Transverse colon (tissue), 4 donors: ENCODE results near the gene TNNC2. TPM values are rescaled to one million over a fixed set of nuclear protein-coding genes. Genes with fewer than 3 reads are reported as not detected.

Experiments used
- DNase-seq: peaks from one replicate; pipeline ENCODE4 v3.0.0-alpha.2; 2019
- H3K27ac ChIP-seq, 4 donors: fragments of 200-600 bp; sonication (generic); 2 replicates each; pipeline ENCODE4 v1.5.1; 2016 to 2018; ENCODE audit warnings: inconsistent platforms in 4 of 4
- H3K27me3 ChIP-seq: fragments of 200-600 bp; sonication (generic); 2 replicates; pipeline ENCODE4 v1.5.1; 2017; ENCODE audit warnings: inconsistent platforms
- H3K36me3 ChIP-seq, 4 donors: fragments of 200-600 bp; sonication (generic); 2 replicates each; pipeline ENCODE4 v1.5.1; 2017 to 2019; ENCODE audit warnings: inconsistent platforms in 4 of 4
- H3K4me1 ChIP-seq, 4 donors: fragments of 200-600 bp; sonication (generic); 2 replicates each; pipeline ENCODE4 v1.5.1; 2017 to 2020; ENCODE audit warnings: inconsistent platforms in 4 of 4
- H3K4me3 ChIP-seq, 4 donors: fragments of 200-600 bp; sonication (generic); 1 replicate in 1 of 4; 2 replicates in 3 of 4; pipeline versions ENCODE4 v1.5.1 to v1.6.1; 2017 to 2019; ENCODE audit warnings: inconsistent platforms in 4 of 4
- H3K9me3 ChIP-seq, 2 donors: fragments of 200-600 bp; sonication (generic); 2 replicates each; pipeline ENCODE4 v1.5.1; 2017 to 2019; ENCODE audit warnings: inconsistent platforms in 2 of 2
- EP300 ChIP-seq: sonication (generic); formaldehyde crosslinking; IDR thresholded peaks from one replicate; pipeline ENCODE4 v1.6.1; 2017; ENCODE audit warnings: antibody characterized with exemption, low read depth
- POLR2A ChIP-seq: fragments of 450-650 bp; IDR thresholded peaks from one replicate; pipeline ENCODE4 v1.6.1; 2016; ENCODE audit warnings: antibody characterized with exemption, mild to moderate bottlenecking, moderate library complexity
- POLR2AphosphoS5 ChIP-seq, 3 donors: sonication (generic); formaldehyde crosslinking; IDR thresholded peaks; one replicate each; pipeline ENCODE4 v1.6.1; 2016; ENCODE audit warnings: antibody characterized with exemption in 3 of 3
- WGBS, 2 donors: methylation state at CpG; one replicate each; pipeline ENCODE4 v1.1.5; 2018; ENCODE audit warnings: low coverage in 1 of 2; 5-methylcytosine and 5-hydroxymethylcytosine counted together
- in situ Hi-C, 4 donors: fragments of 200-750 bp; cut with MboI; loops; one replicate each; pipeline versions ENCODE4 v1.15.0 to v1.15.1; 2017; ENCODE audit warnings: low sequenced_read_pairs in 3 of 4, low pct_ligation_motif_present in 1 of 4, low pct_unique_long_range_greater_than_20kb in 1 of 4
- intact Hi-C: fragments of 100-400 bp; cut with DNase I; formaldehyde crosslinking; loops from one replicate; pipeline ENCODE4 v1.15.1; 2023; ENCODE audit warnings: low total_unique reads
- total RNA-seq, 4 donors: library from RNA; depleted of rRNA; stranded (reverse); fragments of >200 nt; gene quantifications; one replicate each; pipeline ENCODE4 v1.1.0, GENCODE V29; 2016
- TF ChIP-seq, protein P1 (sequence below), 5 experiments: fragments of 200-600 bp in 3 of 5; fragments of 450-650 bp in 2 of 5; sonication (generic) in 3 of 5; IDR thresholded peaks; 1 replicate in 2 of 5; 2 replicates in 3 of 5; pipeline ENCODE4 v1.5.1; 2016 to 2017; ENCODE audit warnings: antibody characterized with exemption in 5 of 5, inconsistent platforms in 3 of 5, mild to moderate bottlenecking in 2 of 5, moderate library complexity in 1 of 5

The TNNC2 gene
- total RNA-seq, 4 donors from 2014 or later, result 3.5 to 36.3 (median 4.6) TPM; not detected in 1

DNA sequence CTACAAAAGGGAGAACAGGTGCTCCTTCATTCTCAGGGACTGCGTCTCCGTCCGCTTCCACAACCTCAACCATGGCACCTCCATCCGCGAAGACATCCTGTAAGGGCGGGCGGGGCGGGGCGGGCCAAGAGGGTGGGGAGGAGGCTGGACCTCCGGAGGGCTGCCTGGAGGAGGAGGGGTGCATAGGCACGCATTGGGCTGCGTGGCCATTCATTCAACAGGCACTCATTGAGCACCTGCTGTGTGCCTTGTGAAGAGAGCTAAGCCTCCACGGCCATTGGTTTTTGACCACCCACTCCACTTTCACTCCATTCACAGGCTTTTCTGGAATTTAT, 30.7 kb upstream of the TNNC2 start:
- Histone ChIP-seq H3K27me3 (no peaks in the 10 kb centered on the region), H3K4me1 (peaks cover 13 to 68% (median 36%) of the 10 kb centered on the region in 4 donors), H3K9me3 (no peaks in the 10 kb centered on the region), H3K4me3 (peak overlapping the region; percentile 55 to 95 (median 82)), H3K27ac (peak overlapping the region; percentile 84 to 92 (median 89)), H3K36me3 (peaks cover 0 to 7% (median 0%) of the 10 kb centered on the region in 4 donors)
- no peak for DNase-seq
- in situ Hi-C loops (no loop called here), intact Hi-C loops (no loop called here)
- 7 to 50% methylated on average over 1 to 10 of the region's 13 CpGs for WGBS, 2 donors
- TF ChIP-seq POLR2AphosphoS5 (IDR thresholded peaks at IDR 0.05) (no peak), EP300 (no peak), POLR2A (no peak)
- TF ChIP-seq, protein P1, sequence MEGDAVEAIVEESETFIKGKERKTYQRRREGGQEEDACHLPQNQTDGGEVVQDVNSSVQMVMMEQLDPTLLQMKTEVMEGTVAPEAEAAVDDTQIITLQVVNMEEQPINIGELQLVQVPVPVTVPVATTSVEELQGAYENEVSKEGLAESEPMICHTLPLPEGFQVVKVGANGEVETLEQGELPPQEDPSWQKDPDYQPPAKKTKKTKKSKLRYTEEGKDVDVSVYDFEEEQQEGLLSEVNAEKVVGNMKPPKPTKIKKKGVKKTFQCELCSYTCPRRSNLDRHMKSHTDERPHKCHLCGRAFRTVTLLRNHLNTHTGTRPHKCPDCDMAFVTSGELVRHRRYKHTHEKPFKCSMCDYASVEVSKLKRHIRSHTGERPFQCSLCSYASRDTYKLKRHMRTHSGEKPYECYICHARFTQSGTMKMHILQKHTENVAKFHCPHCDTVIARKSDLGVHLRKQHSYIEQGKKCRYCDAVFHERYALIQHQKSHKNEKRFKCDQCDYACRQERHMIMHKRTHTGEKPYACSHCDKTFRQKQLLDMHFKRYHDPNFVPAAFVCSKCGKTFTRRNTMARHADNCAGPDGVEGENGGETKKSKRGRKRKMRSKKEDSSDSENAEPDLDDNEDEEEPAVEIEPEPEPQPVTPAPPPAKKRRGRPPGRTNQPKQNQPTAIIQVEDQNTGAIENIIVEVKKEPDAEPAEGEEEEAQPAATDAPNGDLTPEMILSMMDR (IDR thresholded peaks at IDR 0.05), result no peak

DNA sequence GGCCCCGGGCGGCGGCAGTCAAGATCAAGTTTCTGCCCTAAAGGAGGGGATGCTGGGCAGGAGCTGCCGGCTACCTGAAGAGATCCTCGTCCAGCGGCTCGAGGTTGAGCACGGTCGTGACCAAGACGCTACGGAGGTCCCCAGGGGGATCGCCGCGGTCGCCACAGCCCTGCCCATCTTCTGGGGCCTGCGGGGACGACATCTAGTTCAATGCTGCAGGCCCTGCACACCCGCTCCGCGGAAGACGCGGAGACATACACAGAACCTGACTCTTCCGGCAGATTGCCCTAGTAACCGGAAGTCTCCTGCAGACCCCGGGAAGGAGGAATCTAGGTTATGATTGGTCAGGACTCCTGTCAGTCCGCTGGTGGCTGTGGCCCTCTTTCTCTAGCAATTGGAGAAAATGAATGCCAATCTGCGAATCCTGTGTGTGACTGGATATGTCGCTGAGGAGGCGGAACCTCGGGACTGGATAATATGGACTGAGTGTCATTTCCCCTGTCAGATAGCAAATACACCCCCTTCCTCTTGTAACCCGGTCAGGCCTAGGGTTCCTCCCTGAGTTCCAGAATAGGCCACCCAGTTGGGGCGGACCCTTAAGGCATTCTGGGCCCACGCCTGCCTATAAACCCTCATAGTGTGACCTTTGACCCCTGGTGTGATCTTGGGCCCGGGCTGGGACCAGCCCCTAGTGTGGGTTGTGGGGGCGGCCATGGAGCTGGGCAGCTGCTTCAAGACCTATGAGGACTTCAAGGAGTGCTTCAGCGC, 30.2 kb upstream of the TNNC2 start, which contains the start of the genes ACOT8 and ZSWIM3:
ACOT8 (minus strand) TSS at position 279 of the 768 bp plus-strand sequence; CDS start at position 202, 77 bp downstream.
ZSWIM3 (plus strand) TSS at position 501 of the 768 bp plus-strand sequence; CDS start at position 713, 212 bp downstream.
- in situ Hi-C loops (no loop called here), intact Hi-C loops (no loop called here)
- Histone ChIP-seq H3K36me3 (peaks cover 0 to 7% (median 0%) of the 10 kb centered on the region in 4 donors), H3K9me3 (no peaks in the 10 kb centered on the region), H3K27ac (peak within 1 kb of the TSS; percentile 84 to 92 (median 89)), H3K4me3 (peak within 1 kb of the TSS; percentile 72 to 95 (median 87)), H3K4me1 (peaks cover 13 to 63% (median 33%) of the 10 kb centered on the region in 4 donors), H3K27me3 (no peaks in the 10 kb centered on the region)
- DNase-seq, result peak; percentile 95
- TF ChIP-seq POLR2AphosphoS5 (IDR thresholded peaks at IDR 0.05), result peak; percentile 76 to 87 (median 85)
- TF ChIP-seq POLR2A, result peak; percentile 84
- TF ChIP-seq EP300, result no peak
- TF ChIP-seq, protein P1 (IDR thresholded peaks at IDR 0.05), result no peak
- 1% methylated on average over 30 of the region's 36 CpGs; no CpG with 5 or more reads in 1 of the 2 donors for WGBS, 2 donors

- 65 to 80% methylated on average over 1 to 2 of the region's 2 CpGs for WGBS, 2 donors
- DNase-seq, result no peak
- TF ChIP-seq, protein P1 (IDR thresholded peaks at IDR 0.05), result no peak
- TF ChIP-seq EP300 (no peak), POLR2A (no peak), POLR2AphosphoS5 (IDR thresholded peaks at IDR 0.05) (no peak)
- in situ Hi-C loops (no loop called here), intact Hi-C loops (no loop called here)
- peaks cover 0 to 7% (median under 1%) of the 10 kb centered on the region in 4 donors for H3K36me3 ChIP-seq
- peaks cover 13 to 36% (median 21%) of the 10 kb centered on the region in 4 donors for H3K4me1 ChIP-seq
- no peak overlapping the region for H3K27ac ChIP-seq
- no peak overlapping the region for H3K4me3 ChIP-seq
- no peaks in the 10 kb centered on the region for H3K9me3 ChIP-seq
- H3K27me3 ChIP-seq, result no peaks in the 10 kb centered on the region
Measured at GRCh38 chr20:45853484-45853883, 26.4 kb upstream of the TNNC2 start.

DNA sequence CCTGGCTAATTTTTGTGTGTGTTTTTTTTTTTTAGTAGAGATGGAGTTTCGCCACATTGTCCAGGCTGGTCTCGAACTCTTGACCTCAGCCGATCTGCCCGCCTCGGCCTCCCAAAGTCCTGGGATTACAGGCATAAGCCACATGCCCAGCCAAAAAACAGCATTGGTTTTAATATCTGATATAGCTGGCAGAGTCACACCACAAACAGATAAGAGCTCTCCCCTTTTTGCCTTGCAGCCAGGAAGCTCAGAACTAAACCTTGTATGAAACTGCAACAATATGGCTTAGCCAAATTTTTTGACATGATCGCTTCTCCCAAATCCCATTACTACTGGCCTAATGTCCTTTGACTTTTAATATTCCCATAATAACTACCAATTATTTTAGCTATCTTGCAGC, 25.2 kb upstream of the TNNC2 start:
- Histone ChIP-seq H3K27me3 (no peaks in the 10 kb centered on the region), H3K36me3 (peaks cover 0 to 7% (median 3%) of the 10 kb centered on the region in 4 donors), H3K4me1 (peaks cover 11 to 27% (median 14%) of the 10 kb centered on the region in 4 donors), H3K4me3 (no peak overlapping the region), H3K27ac (no peak overlapping the region), H3K9me3 (no peaks in the 10 kb centered on the region)
- in situ Hi-C loops (no loop called here), intact Hi-C loops (no loop called here)
- no peak for TF ChIP-seq POLR2AphosphoS5 (IDR thresholded peaks at IDR 0.05)
- no peak for TF ChIP-seq EP300
- TF ChIP-seq, protein P1 (IDR thresholded peaks at IDR 0.05), result no peak
- TF ChIP-seq POLR2A, result no peak
- 99 to 100% methylated on average over 2 to 6 of the region's 6 CpGs for WGBS, 2 donors
- DNase-seq, result no peak
